SIG-M5 treated with dmso at 0.1 percent for 504 hours (cell line): ENCODE results near the gene ZBTB21.

Experiments used
- DNase-seq: peaks from one replicate; lab custom pipeline; 2025; ENCODE audit not compliant: unreplicated experiment; lab: John Stamatoyannopoulos, UW

The ZBTB21 gene

GRCh38 chr21:42009831-42010506 is at the start of gene ZBTB21:
Gene ZBTB21 (minus strand): TSS chr21:42010360. CDS start chr21:41994095, 16,265 bp downstream.
- peak; percentile 98 for DNase-seq

- no peak for DNase-seq
Measured at GRCh38 chr21:42059721-42060120, 49.6 kb upstream of the ZBTB21 start.

GRCh38 chr21:42059141-42059540 is 49.0 kb upstream of the ZBTB21 start:
- no peak for DNase-seq

- no peak for DNase-seq
Measured at GRCh38 chr21:42058631-42059111, 48.5 kb upstream of the ZBTB21 start.

GRCh38 chr21:42057851-42058437 is 47.8 kb upstream of the ZBTB21 start:
- DNase-seq = no peak

GRCh38 chr21:42056996-42057689 is 47.0 kb upstream of the ZBTB21 start:
- peak; percentile 80 for DNase-seq

- DNase-seq = peak; percentile 36
Measured at GRCh38 chr21:42056468-42056867, 46.3 kb upstream of the ZBTB21 start.

GRCh38 chr21:42055425-42055824 is 45.3 kb upstream of the ZBTB21 start:
- no peak for DNase-seq

GRCh38 chr21:42051788-42052187 is 41.6 kb upstream of the ZBTB21 start:
- DNase-seq = no peak

GRCh38 chr21:42049578-42050430 is 39.6 kb upstream of the ZBTB21 start:
- no peak for DNase-seq

GRCh38 chr21:42048870-42049577 is 38.9 kb upstream of the ZBTB21 start:
- DNase-seq = no peak

GRCh38 chr21:42047821-42048613 is 37.9 kb upstream of the ZBTB21 start:
- no peak for DNase-seq

- DNase-seq = peak; percentile 24
Measured at GRCh38 chr21:42044871-42045495, 34.8 kb upstream of the ZBTB21 start.

- no peak for DNase-seq
Measured at GRCh38 chr21:42043961-42044360, 33.8 kb upstream of the ZBTB21 start.

- no peak for DNase-seq
Measured at GRCh38 chr21:42043201-42043895, 33.2 kb upstream of the ZBTB21 start.

GRCh38 chr21:42042651-42043050 is 32.5 kb upstream of the ZBTB21 start:
- no peak for DNase-seq

GRCh38 chr21:42041711-42042110 is 31.6 kb upstream of the ZBTB21 start:
- DNase-seq = no peak

GRCh38 chr21:42041246-42041645 is 31.1 kb upstream of the ZBTB21 start:
- DNase-seq = no peak
